HepG2 (cell line): ENCODE data around the gene WNK2. TPM values are rescaled to one million over a fixed set of nuclear protein-coding genes. Genes with fewer than 3 reads are reported as not detected.
A peak's percentile ranks its signal among the peaks of the same experiment; 100 is the strongest.

ENCODE experiments used
- ATAC-seq: fragments of 200-7000 bp; cut with Tn5 transposase; 3 replicates; pipeline ENCODE4 v1.9.1; 2020; ENCODE audit warnings: mild to moderate bottlenecking, moderate library complexity
- BruUV-seq: library from RNA; stranded (reverse); fragments of 400-500 nt; replicated peaks from 2 replicates; lab custom pipeline; 2021; lab: Mats Ljungman, UMichigan
- CTCF ChIA-PET: fragments of 300-600 bp; formaldehyde crosslinking; extraction: SDS; loops from one replicate; lab custom pipeline; 2021; ENCODE audit warnings: low total read pairs, inconsistent platforms, low intra/inter-chr PET ratio; lab: Yijun Ruan, JAX
- POLR2A ChIA-PET: fragments of 350-600 bp; sonication (Branson Sonifier 250); formaldehyde crosslinking; loops from one replicate; lab custom pipeline; 2020; ENCODE audit warnings: antibody characterized with exemption, inconsistent platforms; lab: Yijun Ruan, JAX
- DNase-seq: peaks from one replicate; pipeline ENCODE4 v3.0.0-alpha.2; 2015; ENCODE audit warnings: low spot score
- FAIRE-seq: peaks from 3 replicates; lab custom pipeline; 2011; peaks lifted over from hg19 to GRCh38; lab: Jason Lieb, UNC
- H2AFZ ChIP-seq: one replicate; pipeline ENCODE4 v1.6.1; 2011; ENCODE audit warnings: low read length, inconsistent platforms
- H3K27ac ChIP-seq: fragments of 300-600 bp; 3 replicates; pipeline ENCODE4 v1.8.0; 2011; ENCODE audit warnings: mixed run types, mild to moderate bottlenecking, mixed read lengths, low read length, inconsistent platforms; ENCODE audit not compliant: insufficient read depth; ENCODE audit errors: extremely low read length
- H3K27me3 ChIP-seq, 2 experiments: fragments of 200-600 bp in 1 of 2; 2 replicates in 1 of 2; 3 replicates in 1 of 2; pipeline versions ENCODE4 v1.6.0 to v1.8.0; 2011; ENCODE audit warnings: low read length in 2 of 2, mild to moderate bottlenecking in 2 of 2, moderate library complexity in 2 of 2, inconsistent platforms in 1 of 2; ENCODE audit not compliant: insufficient read depth in 2 of 2, control insufficient read depth in 1 of 2
- H3K36me3 ChIP-seq, 2 experiments: fragments of 200-600 bp in 1 of 2; replicated peaks in 1 of 2; 2 replicates in 1 of 2; 3 replicates in 1 of 2; pipeline versions ENCODE4 v1.5.1 to v1.8.0; 2011; ENCODE audit warnings: low read length in 2 of 2, inconsistent platforms in 1 of 2; ENCODE audit not compliant: insufficient read depth in 2 of 2, control insufficient read depth in 1 of 2
- H3K4me1 ChIP-seq: 2 replicates; pipeline ENCODE4 v1.5.1; 2012; ENCODE audit warnings: low read length, inconsistent platforms; ENCODE audit not compliant: insufficient read depth
- H3K4me2 ChIP-seq: 2 replicates; pipeline ENCODE4 v1.6.0; 2011; ENCODE audit warnings: low read depth, low read length, inconsistent platforms
- H3K4me3 ChIP-seq, 3 experiments: fragments of 200-600 bp in 1 of 3; sonication (generic), shearing (Covaris generic) in 1 of 3; replicated peaks in 1 of 3; 2 replicates each; pipeline ENCODE4 v1.5.1; 2011 to 2016; ENCODE audit warnings: low read length in 3 of 3, inconsistent platforms in 2 of 3, low read depth in 2 of 3, mild to moderate bottlenecking in 2 of 3, control low read depth in 1 of 3, mixed read lengths in 1 of 3; ENCODE audit not compliant: insufficient read depth in 1 of 3
- H3K79me2 ChIP-seq: one replicate; pipeline ENCODE4 v1.6.1; 2011; ENCODE audit warnings: low read length, inconsistent platforms; ENCODE audit not compliant: insufficient read depth
- H3K9ac ChIP-seq: 2 replicates; pipeline ENCODE4 v1.6.0; 2011; ENCODE audit warnings: mild to moderate bottlenecking, low read depth, low read length, inconsistent platforms; ENCODE audit not compliant: insufficient read depth
- H3K9me3 ChIP-seq: 2 replicates; pipeline ENCODE4 v1.5.1; 2012; ENCODE audit warnings: mild to moderate bottlenecking, low read length
- H4K20me1 ChIP-seq: 2 replicates; pipeline ENCODE4 v1.6.0; 2011; ENCODE audit warnings: inconsistent platforms, mild to moderate bottlenecking, low read length, moderate library complexity; ENCODE audit not compliant: insufficient read depth
- AGO2 ChIP-seq: fragments of 200-400 bp; formaldehyde crosslinking; optimal IDR thresholded peaks from 2 replicates; pipeline ENCODE3; 2017; ENCODE audit warnings: mild to moderate bottlenecking, low read depth, low read length, moderate library complexity
- ARNT2 ChIP-seq: sonication (generic); formaldehyde crosslinking; IDR thresholded peaks from 2 replicates; pipeline ENCODE4 v1.8.0; 2022; ENCODE audit warnings: mild to moderate bottlenecking, low read depth, missing genetic modification reagents, moderate library complexity
- DMTF1 ChIP-seq: sonication (generic); formaldehyde crosslinking; IDR thresholded peaks from 2 replicates; pipeline ENCODE4 v1.4.0; 2020; ENCODE audit warnings: mild to moderate bottlenecking, missing genetic modification reagents
- FOSL2 ChIP-seq: sonication (generic); formaldehyde crosslinking; IDR thresholded peaks from 2 replicates; pipeline ENCODE4 v1.4.0; 2020; ENCODE audit warnings: missing genetic modification reagents
- MTF2 ChIP-seq: sonication (generic); formaldehyde crosslinking; IDR thresholded peaks from 2 replicates; pipeline ENCODE4 v1.5.0; 2020; ENCODE audit warnings: missing genetic modification reagents, borderline replicate concordance
- NFRKB ChIP-seq: fragments of 450-650 bp; IDR thresholded peaks from 2 replicates; pipeline ENCODE4 v1.6.1; 2017
- PAF1 ChIP-seq: IDR thresholded peaks from 2 replicates; pipeline ENCODE4 v1.6.1; 2016; ENCODE audit warnings: missing genetic modification reagents, missing compliant biosample characterization
- TFDP1 ChIP-seq: IDR thresholded peaks from 2 replicates; pipeline ENCODE4 v1.6.1; 2016; ENCODE audit warnings: missing compliant biosample characterization, missing genetic modification reagents, borderline replicate concordance
- ZBTB21 ChIP-seq: sonication (generic); formaldehyde crosslinking; IDR thresholded peaks from 2 replicates; pipeline ENCODE4 v1.4.0; 2020; ENCODE audit warnings: missing genetic modification reagents
- ZFP41 ChIP-seq: sonication (generic); formaldehyde crosslinking; IDR thresholded peaks from 2 replicates; pipeline ENCODE4 v1.4.0; 2020; ENCODE audit warnings: mild to moderate bottlenecking, missing genetic modification reagents, borderline replicate concordance
- ZFP90 ChIP-seq: sonication (generic); formaldehyde crosslinking; IDR thresholded peaks from 2 replicates; pipeline ENCODE4 v1.8.0; 2022; ENCODE audit warnings: missing genetic modification reagents, mild to moderate bottlenecking, inconsistent platforms, borderline replicate concordance
- ZNF510 ChIP-seq: sonication (generic); formaldehyde crosslinking; IDR thresholded peaks from 2 replicates; pipeline ENCODE4 v1.4.0; 2020; ENCODE audit warnings: low read depth, mild to moderate bottlenecking, missing genetic modification reagents
- ZNF652 ChIP-seq: IDR thresholded peaks from 2 replicates; pipeline ENCODE4 v1.6.1; 2016; ENCODE audit warnings: low read depth, borderline replicate concordance
- WGBS: methylation state at CpG from one replicate; pipeline ENCODE4 v1.1.6; 2017; ENCODE audit warnings: low lambda C conversion rate; 5-methylcytosine and 5-hydroxymethylcytosine counted together
- in situ Hi-C: cut with HindIII; loops from 2 replicates; pipeline ENCODE4 v1.10.0; 2017; ENCODE audit warnings: low pct_unique_long_range_greater_than_20kb; ENCODE audit not compliant: extremely low pct_ligation_motif_present
- intact Hi-C: fragments of 100-400 bp; cut with micrococcal nuclease; formaldehyde crosslinking; loops from one replicate; pipeline ENCODE4 v1.10.0; 2022; ENCODE audit not compliant: unreplicated experiment
- polyA plus RNA-seq, 8 experiments: library from polyadenylated mRNA; depleted of rRNA in 3 of 8; stranded (reverse) in 7 of 8; unstranded in 1 of 8; fragments of >200 nt; fragmentation: Illumina TruSeq in 4 of 8; extraction: Trizol in 4 of 8; gene quantifications; 2 replicates each; pipeline versions ENCODE4 v1.2.1 to v1.2.3, GENCODE V29; 2011 to 2016; ENCODE audit warnings: low read depth in 4 of 8, missing spikeins in 1 of 8, mixed read lengths in 1 of 8; ENCODE audit not compliant: insufficient read depth in 1 of 8
- total RNA-seq, 5 experiments: library from RNA; depleted of rRNA; stranded (reverse); fragments of >200 nt; fragmentation: Illumina TruSeq; extraction: Trizol; gene quantifications; 2 replicates each; pipeline ENCODE4 v1.2.3, GENCODE V29; 2016; ENCODE audit warnings: low read depth in 1 of 5
- TF ChIP-seq, protein P1 (sequence below): sonication (generic); formaldehyde crosslinking; IDR thresholded peaks from 2 replicates; pipeline ENCODE4 v1.4.0; 2020; ENCODE audit warnings: missing genetic modification reagents

WNK2 gene
- total and polyA plus RNA-seq, 2 of the 13 experiments (the other 11 are each of a cell fraction or from before 2014, with no cell fraction given), result 10.5 to 12.0 TPM

- DNase-seq, result no peak
Observed at GRCh38 chr9:93231121-93231694, 47.3 kb downstream of the WNK2 start.

DNA sequence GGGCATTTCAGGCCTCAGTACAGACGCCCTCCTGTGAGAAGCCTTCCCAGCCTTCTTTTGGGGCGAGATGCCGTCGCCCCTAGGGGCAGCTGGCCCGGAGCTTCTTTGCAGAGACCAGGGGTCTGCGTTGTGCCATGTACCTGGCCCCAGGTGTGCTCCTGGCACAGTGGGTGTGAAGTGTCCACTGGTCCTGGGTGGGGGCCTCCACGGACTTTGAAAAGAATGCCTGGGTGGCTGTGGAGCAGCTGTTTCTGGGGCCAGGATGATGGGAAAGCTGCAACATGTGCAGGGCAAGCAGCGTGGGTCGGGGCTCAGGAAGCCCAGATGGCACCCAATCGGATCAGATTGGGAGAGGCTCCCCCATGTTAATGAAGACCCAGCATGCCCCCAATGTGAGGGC is 47.8 kb downstream of the WNK2 start:
- H2AFZ ChIP-seq, result no peak overlapping the region
- no peak overlapping the region for H3K27ac ChIP-seq
- 83% methylated on average over 1 of the region's 10 CpGs for WGBS
- peaks cover 15% of the 10 kb centered on the region for H3K79me2 ChIP-seq
- BruUV-seq, result no TSS peak
- no peak overlapping the region for H3K4me2 ChIP-seq
- peaks cover 19 to 62% of the 10 kb centered on the region in 2 experiments for H3K36me3 ChIP-seq
- no peak for FAIRE-seq
- TF ChIP-seq NFRKB, result no peak
- TF ChIP-seq FOSL2, result no peak
- no peak for TF ChIP-seq ZFP41 (CRISPR knock-in tag)
- TF ChIP-seq MTF2, result no peak
- TF ChIP-seq DMTF1 (CRISPR knock-in tag), result no peak
- TF ChIP-seq ZBTB21 (CRISPR knock-in tag), result no peak
- no peak for TF ChIP-seq PAF1 (CRISPR knock-in tag)
- TF ChIP-seq, protein P1, sequence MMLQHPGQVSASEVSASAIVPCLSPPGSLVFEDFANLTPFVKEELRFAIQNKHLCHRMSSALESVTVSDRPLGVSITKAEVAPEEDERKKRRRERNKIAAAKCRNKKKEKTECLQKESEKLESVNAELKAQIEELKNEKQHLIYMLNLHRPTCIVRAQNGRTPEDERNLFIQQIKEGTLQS (CRISPR knock-in tag), result no peak
- no peak for TF ChIP-seq ZFP90
- TF ChIP-seq ZNF510 (CRISPR knock-in tag), result no peak
- no peak for TF ChIP-seq ZNF652 (CRISPR knock-in tag)
- TF ChIP-seq ARNT2 (CRISPR knock-in tag), result no peak
- TF ChIP-seq, all 625 proteins: peak for 0
- H3K9me3 ChIP-seq, result no peaks in the 10 kb centered on the region
- intact Hi-C loops (no loop called here), in situ Hi-C loops (no loop called here)
- no peak overlapping the region for H3K9ac ChIP-seq
- ATAC-seq (no peak), DNase-seq (no peak)
- CTCF ChIA-PET, result no interaction called here
- H4K20me1 ChIP-seq, result peaks cover 5% of the 10 kb centered on the region; the same call in 1 of the 2 replicates
- H3K4me3 ChIP-seq, result no peak overlapping the region
- no peaks in the 10 kb centered on the region for H3K27me3 ChIP-seq
- POLR2A ChIA-PET, result no interaction called here
- H3K4me1 ChIP-seq, result no peaks in the 10 kb centered on the region

More at GRCh38 chr9:93231121-93231694, 47.3 kb downstream of the WNK2 start:
- FAIRE-seq (no peak), ATAC-seq (no peak)
- Histone ChIP-seq H3K9me3 (no peaks in the 10 kb centered on the region), H3K9ac (no peak overlapping the region), H3K4me3 (no peak overlapping the region), H3K27me3 (no peaks in the 10 kb centered on the region), H3K4me2 (no peak overlapping the region), H3K36me3 (peaks cover 19 to 58% of the 10 kb centered on the region in 2 experiments), H3K4me1 (no peaks in the 10 kb centered on the region), H2AFZ (no peak overlapping the region), H4K20me1 (peaks cover 5% of the 10 kb centered on the region; the same call in 1 of the 2 replicates), H3K79me2 (peaks cover 17% of the 10 kb centered on the region), H3K27ac (no peak overlapping the region)
- TF ChIP-seq AGO2 (peak; percentile 19), TFDP1 (CRISPR knock-in tag) (no peak)
- in situ Hi-C loops, result no loop called here
- ChIA-PET CTCF (no interaction called here), POLR2A (no interaction called here)
- BruUV-seq, result no TSS peak
- intact Hi-C loops, result no loop called here
- WGBS, result 98% methylated on average over 12 of the region's 16 CpGs
